HUES64 (cell line): ENCODE measurements around the gene COL17A1.

Experiments used
- H3K27ac ChIP-seq: 2 replicates; pipeline ENCODE4 v1.7.0; 2013; ENCODE audit warnings: low read depth, low read length, inconsistent platforms
- H3K27me3 ChIP-seq: 2 replicates; pipeline ENCODE4 v1.6.1; 2013; ENCODE audit warnings: mild to moderate bottlenecking, low read length; ENCODE audit not compliant: insufficient read depth
- H3K36me3 ChIP-seq: 2 replicates; pipeline ENCODE4 v1.6.1; 2013; ENCODE audit warnings: mild to moderate bottlenecking, low read length; ENCODE audit not compliant: insufficient read depth
- H3K4me1 ChIP-seq: 2 replicates; pipeline ENCODE4 v1.6.1; 2013; ENCODE audit warnings: mild to moderate bottlenecking, low read length, moderate library complexity; ENCODE audit not compliant: insufficient read depth
- H3K4me3 ChIP-seq: 2 replicates; pipeline ENCODE4 v1.5.1; 2013; ENCODE audit warnings: mild to moderate bottlenecking, low read length, moderate library complexity
- H3K9ac ChIP-seq: 2 replicates; pipeline ENCODE4 v1.6.1; 2013; ENCODE audit warnings: mild to moderate bottlenecking, low read depth, low read length
- H3K9me3 ChIP-seq: 2 replicates; pipeline ENCODE4 v1.6.1; 2013; ENCODE audit warnings: low read depth, low read length; ENCODE audit not compliant: insufficient read depth
- WGBS: fragments of 150-250, 120-280 bp; methylation state at CpG from one replicate; pipeline ENCODE4 v1.1.7; 2013; ENCODE audit warnings: missing lambda C conversion rate; 5-methylcytosine and 5-hydroxymethylcytosine counted together

The COL17A1 gene

DNA sequence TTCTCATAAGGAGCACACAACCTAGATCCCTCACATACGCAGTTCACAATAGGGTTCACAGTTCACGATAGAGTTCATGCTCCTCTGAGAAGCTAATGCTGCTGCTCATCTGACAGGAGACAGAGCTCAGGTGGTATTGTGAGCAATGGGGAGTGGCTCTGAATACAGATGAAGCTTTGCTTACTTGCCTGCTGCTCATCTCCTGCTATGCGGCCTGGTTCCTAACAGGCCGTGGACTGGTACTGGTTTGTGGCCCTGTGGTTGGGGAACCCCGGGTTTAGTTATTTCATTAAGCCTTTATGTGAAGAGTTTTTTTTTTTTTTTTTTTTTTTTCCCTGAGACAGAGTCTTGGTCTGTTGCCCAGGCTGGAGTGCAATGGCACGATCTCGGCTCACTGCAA, 99.3 kb downstream of the COL17A1 start:
- Histone ChIP-seq H3K36me3 (no peaks in the 10 kb centered on the region), H3K4me3 (no peak overlapping the region)
- 96% methylated on average over 7 of the region's 7 CpGs for WGBS

DNA sequence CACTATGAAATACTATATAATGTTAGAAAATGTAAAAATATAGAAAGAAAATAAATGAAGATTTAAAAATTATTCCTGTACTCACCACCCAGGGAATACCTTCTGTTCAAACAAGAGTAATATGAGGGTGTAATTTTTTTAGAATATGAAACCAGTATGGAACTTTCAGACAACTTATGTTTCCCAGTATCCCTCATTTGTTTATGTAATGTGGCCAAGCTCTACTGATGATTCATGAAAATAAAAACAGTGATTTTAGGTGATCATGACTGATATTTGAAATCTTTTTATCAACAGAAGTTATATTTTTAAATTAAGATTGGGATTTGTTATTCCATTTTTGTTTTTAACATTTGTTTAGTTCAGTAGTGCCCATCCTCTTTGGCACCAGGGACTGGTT, 100.0 kb downstream of the COL17A1 start:
- H3K9ac ChIP-seq: no peak overlapping the region
- peaks cover 6% of the 10 kb centered on the region; the same call in 1 of the 2 replicates for H3K4me1 ChIP-seq
- no peaks in the 10 kb centered on the region for H3K36me3 ChIP-seq
- H3K27ac ChIP-seq: no peak overlapping the region
- H3K9me3 ChIP-seq: no peaks in the 10 kb centered on the region
- H3K27me3 ChIP-seq: no peaks in the 10 kb centered on the region
- H3K4me3 ChIP-seq: no peak overlapping the region

More for the DNA sequence above, 99.3 kb downstream of the COL17A1 start:
- no peaks in the 10 kb centered on the region for H3K27me3 ChIP-seq
- no peak overlapping the region for H3K27ac ChIP-seq
- peaks cover 6% of the 10 kb centered on the region; the same call in 1 of the 2 replicates for H3K4me1 ChIP-seq
- no peaks in the 10 kb centered on the region for H3K9me3 ChIP-seq
- no peak overlapping the region for H3K9ac ChIP-seq

DNA sequence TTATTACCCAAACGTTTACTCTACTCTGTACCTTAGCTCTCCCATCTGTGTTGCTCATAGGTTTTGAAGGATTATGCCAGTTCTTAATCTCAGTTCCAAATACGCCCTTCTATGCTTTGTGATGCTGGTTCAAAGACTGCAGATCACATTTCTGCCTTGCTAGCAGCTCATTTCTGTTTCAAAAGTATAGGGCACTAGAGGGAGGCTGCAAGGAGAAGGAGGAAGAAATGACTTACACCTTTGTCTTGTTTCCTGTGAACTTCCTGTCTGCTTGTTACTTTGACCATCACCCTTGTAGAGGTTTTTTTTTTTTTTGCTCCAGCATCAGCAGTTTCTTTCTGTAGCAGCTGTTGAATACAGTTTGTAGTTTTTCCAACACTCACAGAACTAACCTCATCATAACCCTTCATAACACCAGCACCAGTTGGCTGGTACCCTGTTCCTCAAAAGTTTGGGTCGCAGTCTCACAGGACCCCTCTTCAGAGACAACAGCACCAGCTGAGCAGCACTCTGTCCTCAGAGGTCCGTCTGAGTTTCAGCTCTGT, 102.2 kb downstream of the COL17A1 start:
- H3K9ac ChIP-seq: no peak overlapping the region
- peaks cover 6% of the 10 kb centered on the region; the same call in 1 of the 2 replicates for H3K4me1 ChIP-seq
- 82% methylated on average over 4 of the region's 4 CpGs for WGBS
- H3K27me3 ChIP-seq: no peaks in the 10 kb centered on the region
- H3K27ac ChIP-seq: no peak overlapping the region
- no peak overlapping the region for H3K4me3 ChIP-seq
- H3K36me3 ChIP-seq: no peaks in the 10 kb centered on the region
- no peaks in the 10 kb centered on the region for H3K9me3 ChIP-seq

DNA sequence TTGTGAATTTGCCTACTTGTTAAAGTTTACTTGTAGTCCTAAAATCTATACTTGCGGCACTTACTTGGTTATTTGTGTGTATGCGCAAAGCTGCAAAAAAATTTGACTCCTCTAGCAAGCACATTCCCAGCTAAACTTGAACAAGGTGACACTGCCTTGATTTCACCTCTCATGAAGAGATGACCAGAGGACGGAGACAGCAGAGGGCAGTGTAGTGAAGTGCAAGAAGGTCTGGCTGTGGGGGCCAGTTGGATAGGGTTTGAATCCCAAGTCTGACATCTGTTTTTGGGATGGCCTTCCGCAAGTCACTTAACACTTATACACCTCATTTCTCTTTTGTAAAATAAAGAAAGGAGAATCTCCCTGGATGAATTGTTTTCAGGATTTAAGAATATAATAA, 103.0 kb downstream of the COL17A1 start:
- H3K36me3 ChIP-seq: no peaks in the 10 kb centered on the region
- H3K4me1 ChIP-seq: peaks cover 6% of the 10 kb centered on the region; the same call in 1 of the 2 replicates
- no peaks in the 10 kb centered on the region for H3K9me3 ChIP-seq
- WGBS: 78% methylated on average over 3 of the region's 4 CpGs
- no peak overlapping the region for H3K4me3 ChIP-seq
- no peak overlapping the region for H3K27ac ChIP-seq
- no peak overlapping the region for H3K9ac ChIP-seq
- H3K27me3 ChIP-seq: no peaks in the 10 kb centered on the region
